K562 (cell line): ENCODE measurements around the gene NUDT14. TPM values are rescaled to one million over a fixed set of nuclear protein-coding genes. Genes with fewer than 3 reads are reported as not detected.

Experiments used
- E4F1 ChIP-seq: fragments of 250-450 bp; sonication (Bioruptor Pico); IDR thresholded peaks from 2 replicates; pipeline ENCODE4 v1.5.0; 2021; ENCODE audit warnings: mild to moderate bottlenecking, borderline replicate concordance
- ELF4 ChIP-seq: fragments of 450-650 bp; formaldehyde crosslinking; IDR thresholded peaks from 2 replicates; pipeline ENCODE4 v1.4.0; 2022; ENCODE audit warnings: missing genetic modification characterization
- GTF2A2 ChIP-seq: IDR thresholded peaks from 2 replicates; pipeline ENCODE4 v1.6.1; 2016; ENCODE audit warnings: mild to moderate bottlenecking, missing genetic modification characterization, missing compliant biosample characterization
- NONO ChIP-seq, 2 experiments: fragments of 200-400 bp in 1 of 2; fragments of 450-650 bp in 1 of 2; formaldehyde crosslinking in 1 of 2; IDR thresholded peaks; 2 replicates each; pipeline ENCODE4 v1.6.1; 2017; ENCODE audit warnings: low read depth in 2 of 2, mild to moderate bottlenecking in 2 of 2, moderate library complexity in 2 of 2, low read length in 1 of 2
- NR1H2 ChIP-seq: sonication (generic); formaldehyde crosslinking; IDR thresholded peaks from 2 replicates; pipeline ENCODE4 v1.4.0; 2020; ENCODE audit warnings: mild to moderate bottlenecking, missing genetic modification reagents
- NR2C1 ChIP-seq, 2 experiments: fragments of 450-650 bp; IDR thresholded peaks; 2 replicates each; pipeline ENCODE4 v1.6.1; 2017; ENCODE audit warnings: mild to moderate bottlenecking in 2 of 2, antibody characterized with exemption in 1 of 2, inconsistent platforms in 1 of 2, missing compliant biosample characterization in 1 of 2, missing genetic modification characterization in 1 of 2
- SNAPC5 ChIP-seq: fragments of 250-450 bp; sonication (Bioruptor Pico); IDR thresholded peaks from 2 replicates; pipeline ENCODE4 v1.8.0; 2021; ENCODE audit warnings: moderate library complexity, mild to moderate bottlenecking, inconsistent platforms
- SRSF7 ChIP-seq: fragments of 200-400 bp; formaldehyde crosslinking; optimal IDR thresholded peaks from 2 replicates; pipeline ENCODE3; 2017; ENCODE audit warnings: mild to moderate bottlenecking, low read depth, low read length
- ZNF445 ChIP-seq: fragments of 250-450 bp; sonication (Bioruptor Pico); IDR thresholded peaks from 2 replicates; pipeline ENCODE4 v1.4.0; 2020; ENCODE audit warnings: low read depth, mild to moderate bottlenecking, moderate library complexity
- ZNF76 ChIP-seq: fragments of 250-450 bp; sonication (Bioruptor Pico); IDR thresholded peaks from 2 replicates; pipeline ENCODE4 v1.4.0; 2020; ENCODE audit warnings: mild to moderate bottlenecking, moderate library complexity, borderline replicate concordance
- polyA plus RNA-seq, 8 experiments: library from polyadenylated mRNA; depleted of rRNA in 4 of 8; stranded (reverse) in 5 of 8; unstranded in 3 of 8; fragments of >200 nt; fragmentation: Nextera tagmentation in 2 of 8; fragmentation: Illumina TruSeq in 1 of 8; extraction: Ambion mirVana in 2 of 8; extraction: Trizol in 1 of 8; gene quantifications; 2 replicates each; pipeline versions ENCODE4 v1.2.1 to v1.2.3, GENCODE V29; 2011 to 2014; ENCODE audit warnings: inconsistent platforms in 1 of 8, missing spikeins in 1 of 8
- total RNA-seq, 7 experiments: library from RNA; depleted of rRNA in 6 of 7; stranded (reverse); fragments of >200 nt in 6 of 7; fragmentation: Illumina TruSeq in 2 of 7; extraction: Trizol in 2 of 7; gene quantifications; 2 replicates each; pipeline versions ENCODE4 v1.2.1 to v1.2.3, GENCODE V29; 2011 to 2021; ENCODE audit warnings: low replicate concordance in 1 of 7

NUDT14 gene
- total and polyA plus RNA-seq, 9 of the 15 experiments (the other 6 are each of a cell fraction or from before 2014, with no cell fraction given) = 0.14 to 16.3 (median 8.2) TPM

GRCh38 chr14:105137481-105138020 lies 43.6 kb downstream of the NUDT14 start (continued):
- TF ChIP-seq SNAPC5 (no peak), ELF4 (no peak), NR2C1 (IDR thresholded peaks at IDR 0.05) (no peak), NR2C1 (tag; IDR thresholded peaks at IDR 0.05) (no peak), SRSF7 (no peak), NONO (IDR thresholded peaks at IDR 0.05; ENCODE audit: low read depth in 2 of 2, low read length in 1 of 2) (no peak), NR1H2 (CRISPR knock-in tag) (no peak), E4F1 (CRISPR knock-in tag) (no peak), GTF2A2 (tag) (no peak), ZNF445 (no peak), ZNF76 (CRISPR knock-in tag) (no peak)
